ENCODE results near the gene APBB3.

Gene APBB3

GRCh38 chr5:140549237-140550144 is 14.9 kb downstream of the APBB3 start:
- Histone ChIP-seq H3K27me3 (ENCODE audit: control insufficient read depth, insufficient read depth, low read length) (no peaks in the 10 kb centered on the region), H3K9ac (ENCODE audit: low read length) (peak overlapping the region; percentile 89), H3K4me3 (ENCODE audit: low read length) (no peak overlapping the region)

DNA sequence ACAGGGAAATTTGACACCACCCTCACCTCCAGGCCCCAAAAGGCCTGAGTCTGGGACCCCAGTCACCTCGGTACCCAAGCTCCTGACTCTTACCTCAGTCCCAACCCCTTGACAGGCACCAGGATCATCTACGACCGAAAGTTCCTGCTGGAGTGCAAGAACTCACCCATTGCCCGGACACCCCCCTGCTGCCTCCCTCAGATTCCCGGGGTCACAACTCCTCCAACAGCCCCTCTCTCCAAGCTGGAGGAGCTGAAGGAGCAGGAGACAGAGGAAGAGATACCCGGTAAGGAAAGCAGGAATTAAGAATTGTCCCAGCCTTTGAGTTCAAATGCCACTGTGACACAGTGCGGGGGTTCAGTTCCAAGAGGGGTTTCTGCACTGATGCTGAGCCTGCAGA is 15.6 kb downstream of the APBB3 start:
- H3K36me3 ChIP-seq (ENCODE audit: control insufficient read depth, insufficient read depth, low read length): peaks cover 20% of the 10 kb centered on the region
- peak overlapping the region; percentile 89 for H3K9ac ChIP-seq (ENCODE audit: low read length)
- H3K4me3 ChIP-seq (ENCODE audit: low read length): no peak overlapping the region
- peaks cover 40% of the 10 kb centered on the region for H3K4me1 ChIP-seq (ENCODE audit: control insufficient read depth, insufficient read depth, low read length)
- no peaks in the 10 kb centered on the region for H3K9me3 ChIP-seq (ENCODE audit: control insufficient read depth, low read length)
- H3K27me3 ChIP-seq (ENCODE audit: control insufficient read depth, insufficient read depth, low read length): no peaks in the 10 kb centered on the region

More at GRCh38 chr5:140549237-140550144, 14.9 kb downstream of the APBB3 start:
- no peaks in the 10 kb centered on the region for H3K9me3 ChIP-seq (ENCODE audit: control insufficient read depth, low read length)
- H3K4me1 ChIP-seq (ENCODE audit: control insufficient read depth, insufficient read depth, low read length): peaks cover 43% of the 10 kb centered on the region
- H3K36me3 ChIP-seq (ENCODE audit: control insufficient read depth, insufficient read depth, low read length): peaks cover 20% of the 10 kb centered on the region

DNA sequence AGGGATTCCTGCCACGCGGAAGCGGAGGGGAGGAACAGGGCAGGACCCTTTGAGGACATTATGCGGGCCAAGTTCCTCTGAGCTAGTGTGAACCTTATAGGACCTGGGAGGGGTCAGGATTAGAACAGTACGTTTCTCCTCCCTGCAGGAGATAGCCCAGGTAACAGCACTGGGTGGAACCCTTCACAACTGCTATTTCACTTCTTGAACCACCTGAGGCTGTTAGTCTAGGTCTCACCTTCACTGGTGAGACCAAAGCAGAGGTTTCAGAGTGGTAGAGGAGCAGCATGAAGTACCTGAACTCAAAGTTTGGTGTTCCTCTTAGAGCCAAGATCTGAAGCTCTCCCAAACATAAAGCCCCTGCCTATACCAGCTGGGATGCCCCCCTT is 16.1 kb downstream of the APBB3 start:
- Histone ChIP-seq H3K27me3 (ENCODE audit: control insufficient read depth, insufficient read depth, low read length) (no peaks in the 10 kb centered on the region), H3K9me3 (ENCODE audit: control insufficient read depth, low read length) (no peaks in the 10 kb centered on the region), H3K4me1 (ENCODE audit: control insufficient read depth, insufficient read depth, low read length) (peaks cover 38% of the 10 kb centered on the region), H3K9ac (ENCODE audit: low read length) (peak overlapping the region; percentile 89), H3K4me3 (ENCODE audit: low read length) (peak overlapping the region; percentile 31), H3K36me3 (ENCODE audit: control insufficient read depth, insufficient read depth, low read length) (peaks cover 20% of the 10 kb centered on the region)

DNA sequence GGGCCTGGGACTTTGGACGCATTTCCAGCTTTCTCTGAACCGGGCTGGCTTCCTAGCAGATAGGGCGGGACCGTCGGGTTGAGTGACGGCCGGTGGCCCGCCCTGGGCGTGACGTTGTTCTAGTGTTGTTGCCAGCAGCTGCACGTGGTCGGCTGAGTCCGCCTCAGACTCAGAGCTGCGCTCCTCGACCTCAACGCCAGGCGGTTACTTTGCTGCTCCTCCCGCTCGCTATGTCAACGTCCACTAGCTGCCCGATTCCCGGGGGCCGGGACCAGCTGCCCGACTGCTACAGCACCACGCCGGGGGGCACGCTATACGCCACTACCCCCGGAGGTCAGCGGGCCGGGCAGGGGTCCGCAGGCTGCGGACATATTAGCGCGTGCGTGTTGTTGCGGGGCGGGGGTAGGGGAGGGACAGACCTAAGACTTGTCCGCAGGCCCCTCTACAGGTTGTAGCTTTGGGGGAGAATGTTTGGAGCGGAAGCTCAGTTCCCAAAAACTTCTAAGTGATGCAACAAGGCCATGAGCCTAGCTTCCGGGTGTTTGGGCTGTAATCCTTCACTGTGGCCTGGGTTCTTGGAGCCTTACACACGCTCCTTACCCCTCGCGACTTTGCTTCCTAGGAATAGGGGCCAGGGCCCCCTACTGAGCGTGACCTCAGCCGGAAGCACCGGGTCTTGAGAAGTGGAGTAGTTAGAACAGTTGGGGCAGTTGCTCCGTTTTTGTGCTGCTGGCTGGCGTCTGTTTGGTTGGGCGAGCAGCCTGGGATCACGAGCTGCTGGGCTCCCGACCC is 16.7 kb downstream of the APBB3 start, which contains the start of gene EIF4EBP3:
EIF4EBP3 (plus strand) TSS at position 155 of the 792 bp plus-strand sequence; CDS start at position 231, 76 bp downstream.
- H3K4me1 ChIP-seq (ENCODE audit: control insufficient read depth, insufficient read depth, low read length): peaks cover 38% of the 10 kb centered on the region
- H3K9ac ChIP-seq (ENCODE audit: low read length): peak within 1 kb of the TSS; percentile 89
- no peaks in the 10 kb centered on the region for H3K27me3 ChIP-seq (ENCODE audit: control insufficient read depth, insufficient read depth, low read length)
- no peaks in the 10 kb centered on the region for H3K9me3 ChIP-seq (ENCODE audit: control insufficient read depth, low read length)
- peak within 1 kb of the TSS; percentile 31 for H3K4me3 ChIP-seq (ENCODE audit: low read length)
- H3K36me3 ChIP-seq (ENCODE audit: control insufficient read depth, insufficient read depth, low read length): peaks cover 20% of the 10 kb centered on the region

DNA sequence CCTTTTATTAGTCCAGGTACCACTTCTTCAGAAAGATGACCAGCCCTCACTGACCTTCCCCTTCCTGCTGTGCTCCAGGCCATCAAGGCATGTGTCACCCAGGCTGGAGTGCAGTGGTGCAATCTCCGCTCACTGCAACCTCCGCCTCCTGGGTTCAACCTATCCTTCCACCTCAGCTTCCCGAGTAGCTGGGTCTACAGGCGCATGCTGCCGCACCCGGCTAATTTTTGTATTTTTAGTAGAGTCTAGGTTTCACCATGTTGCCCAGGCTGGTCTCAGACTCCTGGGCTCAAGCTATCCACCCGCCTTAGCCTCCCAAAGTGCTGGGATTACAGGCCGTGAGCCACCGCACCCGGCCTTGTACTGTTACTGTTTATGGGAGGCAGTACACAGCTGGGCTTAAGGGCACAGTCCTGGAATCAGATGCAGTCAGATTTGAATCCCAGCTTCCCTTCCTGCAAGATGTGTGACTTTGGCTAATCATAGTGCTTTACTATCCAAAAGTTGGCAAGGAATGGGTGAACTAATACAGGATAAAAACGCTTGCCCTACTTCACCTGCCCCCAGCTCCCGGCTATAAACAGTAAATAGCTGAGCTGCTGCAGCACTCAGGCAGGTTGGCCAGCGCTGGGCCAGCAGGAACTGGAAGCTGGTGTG is 17.4 kb downstream of the APBB3 start:
- H3K9ac ChIP-seq (ENCODE audit: low read length): peak overlapping the region; percentile 89
- no peak overlapping the region for H3K4me3 ChIP-seq (ENCODE audit: low read length)
- H3K36me3 ChIP-seq (ENCODE audit: control insufficient read depth, insufficient read depth, low read length): peaks cover 20% of the 10 kb centered on the region

GRCh38 chr5:140545606-140546005 is 18.8 kb downstream of the APBB3 start:
- H3K36me3 ChIP-seq (ENCODE audit: control insufficient read depth, insufficient read depth, low read length): peaks cover 8% of the 10 kb centered on the region
- no peaks in the 10 kb centered on the region for H3K9me3 ChIP-seq (ENCODE audit: control insufficient read depth, low read length)
- H3K27me3 ChIP-seq (ENCODE audit: control insufficient read depth, insufficient read depth, low read length): no peaks in the 10 kb centered on the region
- H3K4me1 ChIP-seq (ENCODE audit: control insufficient read depth, insufficient read depth, low read length): peaks cover 38% of the 10 kb centered on the region
- no peak overlapping the region for H3K4me3 ChIP-seq (ENCODE audit: low read length)
- H3K9ac ChIP-seq (ENCODE audit: low read length): no peak overlapping the region

More for the DNA sequence above, 17.4 kb downstream of the APBB3 start:
- no peaks in the 10 kb centered on the region for H3K27me3 ChIP-seq (ENCODE audit: control insufficient read depth, insufficient read depth, low read length)
- no peaks in the 10 kb centered on the region for H3K9me3 ChIP-seq (ENCODE audit: control insufficient read depth, low read length)
- peaks cover 38% of the 10 kb centered on the region for H3K4me1 ChIP-seq (ENCODE audit: control insufficient read depth, insufficient read depth, low read length)

DNA sequence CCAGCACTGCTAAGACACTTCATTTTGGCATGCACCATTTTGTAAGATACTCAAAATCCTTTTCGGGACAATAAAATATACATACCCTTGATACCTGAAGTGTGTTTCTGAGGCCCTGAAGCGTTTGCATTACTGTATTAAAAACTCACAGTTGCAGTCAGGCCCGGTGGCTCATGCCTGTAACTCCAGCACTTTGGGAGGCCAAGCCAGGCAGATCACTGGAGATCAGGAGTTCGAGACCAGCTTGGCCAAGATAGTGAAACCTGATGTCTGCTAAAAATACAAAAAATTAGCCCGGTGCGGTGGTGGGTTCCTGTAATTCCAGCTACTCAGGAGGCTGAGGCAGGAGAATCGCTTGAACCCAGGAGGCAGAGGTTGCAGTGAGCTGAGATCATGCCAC is 19.4 kb downstream of the APBB3 start:
- H3K4me3 ChIP-seq (ENCODE audit: low read length): no peak overlapping the region
- peaks cover 38% of the 10 kb centered on the region for H3K4me1 ChIP-seq (ENCODE audit: control insufficient read depth, insufficient read depth, low read length)
- no peaks in the 10 kb centered on the region for H3K27me3 ChIP-seq (ENCODE audit: control insufficient read depth, insufficient read depth, low read length)
- H3K9me3 ChIP-seq (ENCODE audit: control insufficient read depth, low read length): no peaks in the 10 kb centered on the region
- peaks cover 4% of the 10 kb centered on the region for H3K36me3 ChIP-seq (ENCODE audit: control insufficient read depth, insufficient read depth, low read length)
- H3K9ac ChIP-seq (ENCODE audit: low read length): no peak overlapping the region

GRCh38 chr5:140542972-140543371 is 21.4 kb downstream of the APBB3 start:
- Histone ChIP-seq H3K9ac (ENCODE audit: low read length) (no peak overlapping the region), H3K4me3 (ENCODE audit: low read length) (no peak overlapping the region), H3K4me1 (ENCODE audit: control insufficient read depth, insufficient read depth, low read length) (peaks cover 18% of the 10 kb centered on the region), H3K36me3 (ENCODE audit: control insufficient read depth, insufficient read depth, low read length) (peaks cover 6% of the 10 kb centered on the region), H3K27me3 (ENCODE audit: control insufficient read depth, insufficient read depth, low read length) (no peaks in the 10 kb centered on the region), H3K9me3 (ENCODE audit: control insufficient read depth, low read length) (no peaks in the 10 kb centered on the region)

GRCh38 chr5:140540227-140540626 is 24.2 kb downstream of the APBB3 start:
- peaks cover 13% of the 10 kb centered on the region for H3K36me3 ChIP-seq (ENCODE audit: control insufficient read depth, insufficient read depth, low read length)
- no peaks in the 10 kb centered on the region for H3K9me3 ChIP-seq (ENCODE audit: control insufficient read depth, low read length)
- no peaks in the 10 kb centered on the region for H3K4me1 ChIP-seq (ENCODE audit: control insufficient read depth, insufficient read depth, low read length)
- H3K4me3 ChIP-seq (ENCODE audit: low read length): no peak overlapping the region
- H3K27me3 ChIP-seq (ENCODE audit: control insufficient read depth, insufficient read depth, low read length): no peaks in the 10 kb centered on the region
- H3K9ac ChIP-seq (ENCODE audit: low read length): no peak overlapping the region

DNA sequence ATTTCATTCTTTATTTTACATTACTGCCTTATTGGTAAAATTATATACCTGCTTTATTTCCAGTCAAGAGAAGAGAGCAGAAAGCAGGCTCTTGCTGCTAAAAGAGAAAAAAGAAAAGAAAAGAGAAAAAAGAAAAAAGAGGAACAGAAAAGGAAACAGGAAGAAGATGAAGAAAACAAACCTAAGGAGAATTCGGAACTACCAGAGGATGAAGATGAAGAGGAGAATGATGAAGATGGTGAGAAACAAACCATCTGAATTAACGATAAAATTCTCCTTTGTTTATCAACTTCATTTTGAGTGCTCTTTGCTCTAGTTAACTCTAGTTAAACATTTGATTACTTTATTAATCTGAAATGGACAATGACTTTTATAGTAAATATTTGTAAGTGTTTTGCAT is 40.4 kb downstream of the APBB3 start:
- Histone ChIP-seq H3K4me3 (ENCODE audit: low read length) (no peak overlapping the region), H3K27me3 (ENCODE audit: control insufficient read depth, insufficient read depth, low read length) (no peaks in the 10 kb centered on the region), H3K36me3 (ENCODE audit: control insufficient read depth, insufficient read depth, low read length) (peaks cover 3% of the 10 kb centered on the region), H3K9me3 (ENCODE audit: control insufficient read depth, low read length) (no peaks in the 10 kb centered on the region), H3K4me1 (ENCODE audit: control insufficient read depth, insufficient read depth, low read length) (no peaks in the 10 kb centered on the region), H3K9ac (ENCODE audit: low read length) (no peak overlapping the region)

GRCh38 chr5:140513124-140513523 is 51.3 kb downstream of the APBB3 start:
- Histone ChIP-seq H3K36me3 (ENCODE audit: control insufficient read depth, insufficient read depth, low read length) (peaks cover 8% of the 10 kb centered on the region), H3K9me3 (ENCODE audit: control insufficient read depth, low read length) (no peaks in the 10 kb centered on the region), H3K27me3 (ENCODE audit: control insufficient read depth, insufficient read depth, low read length) (no peaks in the 10 kb centered on the region), H3K4me1 (ENCODE audit: control insufficient read depth, insufficient read depth, low read length) (no peaks in the 10 kb centered on the region), H3K4me3 (ENCODE audit: low read length) (no peak overlapping the region), H3K9ac (ENCODE audit: low read length) (no peak overlapping the region)

Data from mucosa of stomach (tissue), 1 donor.